ENCODE data around the gene RPL13A. TPM values are rescaled to one million over a fixed set of nuclear protein-coding genes. Genes with fewer than 3 reads are reported as not detected.

Gene RPL13A
- total and polyA plus RNA-seq, 2 donors (not counting 3 experiments of a cell fraction or from before 2014, with no cell fraction given), result 2,291 to 4,148 TPM

- Histone ChIP-seq H3K9ac (replicated peaks; ENCODE audit: extremely low read depth, insufficient read depth, low read length) (no peak overlapping the region), H3K9me3 (replicated peaks; ENCODE audit: control insufficient read depth, insufficient read depth, low read length) (no peaks in the 10 kb centered on the region), H3K27me3 (ENCODE audit: control insufficient read depth in 2 of 2, insufficient read depth in 2 of 2, low read length in 2 of 2) (no peaks in the 10 kb centered on the region), H3K27ac (ENCODE audit: insufficient read depth, low read depth, low read length) (no peak overlapping the region), H2AFZ (ENCODE audit: low read depth, low read length) (no peak overlapping the region), H4K20me1 (replicated peaks; ENCODE audit: control insufficient read depth, extremely low read depth, insufficient read depth, low read length) (no peaks in the 10 kb centered on the region), H3K4me1 (ENCODE audit: control insufficient read depth, extremely low read depth, insufficient read depth, low read length) (peaks cover 3% of the 10 kb centered on the region), H3K4me3 (replicated peaks in 1 of 3; ENCODE audit: insufficient read depth in 1 of 3, low read depth in 1 of 3, low read length in 3 of 3) (no peak overlapping the region), H3K4me2 (ENCODE audit: insufficient read depth, low read length) (no peak overlapping the region), H3K9me1 (replicated peaks; ENCODE audit: control insufficient read depth, extremely low read depth, insufficient read depth, low read length) (no peaks in the 10 kb centered on the region), H3K79me2 (ENCODE audit: control insufficient read depth, insufficient read depth, low read length) (no peaks in the 10 kb centered on the region), H3K36me3 (ENCODE audit: control insufficient read depth in 2 of 2, extremely low read depth in 1 of 2, insufficient read depth in 2 of 2, low read length in 2 of 2) (peaks cover 0 to 14% of the 10 kb centered on the region in 2 experiments)
- no TSS peak for BruUV-seq (replicated peaks)
- no peak for FAIRE-seq
- ChIA-PET CTCF (interaction anchor here (0.8 to 2.0 kb wide), 3 partner anchors 13 to 50 kb away, joined by 3 to 5 read pairs (median 4); no protein-coding TSS in a partner anchor), POLR2A (interaction anchor here (0.7 kb wide), 1 partner anchor 15 kb away, joined by 6 read pairs; no protein-coding TSS in a partner anchor)
- TF ChIP-seq POLR2AphosphoS5 (IDR thresholded peaks at IDR 0.05; ENCODE audit: insufficient read depth, low read depth, low read length) (no peak), CTCF (IDR thresholded peaks at IDR 0.05; ENCODE audit: extremely low read depth in 1 of 2, insufficient read depth in 1 of 2, low read depth in 1 of 2, low read length in 2 of 2) (no peak), POLR2A (IDR thresholded peaks at IDR 0.05; ENCODE audit: low read depth, low read length) (no peak), FOS (IDR thresholded peaks at IDR 0.05; ENCODE audit: borderline replicate concordance, insufficient read depth, low read length) (no peak), JUN (IDR thresholded peaks at IDR 0.05; ENCODE audit: borderline replicate concordance, insufficient read depth, insufficient read length, low read depth) (no peak), EZH2 (IDR thresholded peaks at IDR 0.05; ENCODE audit: borderline replicate concordance, low read depth, low read length, severe bottlenecking) (no peak), GATA2 (IDR thresholded peaks at IDR 0.05; ENCODE audit: insufficient read depth, insufficient read length, low read depth, low read length) (no peak), MAX (IDR thresholded peaks at IDR 0.05; ENCODE audit: insufficient read depth, insufficient read length) (no peak), MYC (IDR thresholded peaks at IDR 0.05; ENCODE audit: low read depth, low read length) (no peak)
- dilution Hi-C loops (cut with MboI; ENCODE audit: extremely low pct_ligation_motif_present, low sequenced_read_pairs), result no loop called here
- DNase-seq (ENCODE audit: low read depth, low spot score), result no peak
- intact Hi-C loops (cut with micrococcal nuclease), result no loop called here
Measured at GRCh38 chr19:49520705-49521319, 33.4 kb downstream of the RPL13A start.
